Epidermal melanocyte (primary cell): ENCODE results near the gene ADAMTS12.

Experiments
- DNase-seq: peaks from one replicate; pipeline ENCODE4 v3.0.0; 2011; ENCODE audit warnings: low spot score; ENCODE audit not compliant: insufficient read length

The ADAMTS12 gene, protein sequence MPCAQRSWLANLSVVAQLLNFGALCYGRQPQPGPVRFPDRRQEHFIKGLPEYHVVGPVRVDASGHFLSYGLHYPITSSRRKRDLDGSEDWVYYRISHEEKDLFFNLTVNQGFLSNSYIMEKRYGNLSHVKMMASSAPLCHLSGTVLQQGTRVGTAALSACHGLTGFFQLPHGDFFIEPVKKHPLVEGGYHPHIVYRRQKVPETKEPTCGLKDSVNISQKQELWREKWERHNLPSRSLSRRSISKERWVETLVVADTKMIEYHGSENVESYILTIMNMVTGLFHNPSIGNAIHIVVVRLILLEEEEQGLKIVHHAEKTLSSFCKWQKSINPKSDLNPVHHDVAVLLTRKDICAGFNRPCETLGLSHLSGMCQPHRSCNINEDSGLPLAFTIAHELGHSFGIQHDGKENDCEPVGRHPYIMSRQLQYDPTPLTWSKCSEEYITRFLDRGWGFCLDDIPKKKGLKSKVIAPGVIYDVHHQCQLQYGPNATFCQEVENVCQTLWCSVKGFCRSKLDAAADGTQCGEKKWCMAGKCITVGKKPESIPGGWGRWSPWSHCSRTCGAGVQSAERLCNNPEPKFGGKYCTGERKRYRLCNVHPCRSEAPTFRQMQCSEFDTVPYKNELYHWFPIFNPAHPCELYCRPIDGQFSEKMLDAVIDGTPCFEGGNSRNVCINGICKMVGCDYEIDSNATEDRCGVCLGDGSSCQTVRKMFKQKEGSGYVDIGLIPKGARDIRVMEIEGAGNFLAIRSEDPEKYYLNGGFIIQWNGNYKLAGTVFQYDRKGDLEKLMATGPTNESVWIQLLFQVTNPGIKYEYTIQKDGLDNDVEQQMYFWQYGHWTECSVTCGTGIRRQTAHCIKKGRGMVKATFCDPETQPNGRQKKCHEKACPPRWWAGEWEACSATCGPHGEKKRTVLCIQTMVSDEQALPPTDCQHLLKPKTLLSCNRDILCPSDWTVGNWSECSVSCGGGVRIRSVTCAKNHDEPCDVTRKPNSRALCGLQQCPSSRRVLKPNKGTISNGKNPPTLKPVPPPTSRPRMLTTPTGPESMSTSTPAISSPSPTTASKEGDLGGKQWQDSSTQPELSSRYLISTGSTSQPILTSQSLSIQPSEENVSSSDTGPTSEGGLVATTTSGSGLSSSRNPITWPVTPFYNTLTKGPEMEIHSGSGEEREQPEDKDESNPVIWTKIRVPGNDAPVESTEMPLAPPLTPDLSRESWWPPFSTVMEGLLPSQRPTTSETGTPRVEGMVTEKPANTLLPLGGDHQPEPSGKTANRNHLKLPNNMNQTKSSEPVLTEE (N-terminal part only)

DNA sequence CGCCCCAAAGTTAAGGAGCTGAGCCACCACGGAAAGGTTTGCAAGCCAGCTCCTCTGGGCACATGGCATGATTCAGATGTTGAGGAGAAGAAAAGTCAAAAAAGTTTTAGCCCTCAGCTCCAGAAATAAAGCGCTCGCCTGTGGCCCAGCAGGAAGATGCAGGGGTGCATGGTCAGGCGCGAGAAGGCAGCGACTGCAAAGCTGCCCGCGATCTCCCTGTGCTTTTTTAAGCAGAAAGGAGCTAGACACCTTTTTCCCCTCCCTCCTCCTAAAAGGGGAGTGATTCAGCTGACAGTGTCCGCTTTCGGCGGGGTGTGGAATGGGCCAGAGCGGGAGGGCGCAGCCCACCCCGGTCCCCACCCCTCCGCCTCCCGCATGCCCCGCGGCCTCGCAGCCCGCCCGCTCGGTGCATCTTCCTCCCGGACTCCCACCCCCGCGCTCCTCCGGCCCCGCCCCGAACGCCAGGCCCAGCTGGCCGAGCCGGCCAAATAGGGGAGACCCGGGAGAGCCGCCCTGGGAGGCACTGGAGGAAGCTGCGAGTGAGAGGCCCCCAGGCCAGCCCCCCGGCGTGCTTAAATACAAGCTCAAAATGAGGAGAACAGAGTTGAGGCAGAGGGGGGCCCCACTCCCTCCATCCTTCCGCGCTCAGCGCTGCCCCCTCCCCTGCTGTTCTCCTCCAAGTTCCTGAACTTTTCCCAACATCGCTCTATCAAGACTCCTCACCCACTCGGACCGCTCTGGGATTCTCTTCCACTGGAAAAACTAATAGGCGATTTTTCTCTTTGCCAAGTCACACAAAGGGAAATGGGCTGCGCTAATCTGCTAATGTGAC, at the start of gene ADAMTS12:
TSS of gene ADAMTS12 (minus strand) at position 203 of the 832 bp plus-strand sequence. CDS start at position 69, 134 bp downstream.
- peak; percentile 23 for DNase-seq

DNA sequence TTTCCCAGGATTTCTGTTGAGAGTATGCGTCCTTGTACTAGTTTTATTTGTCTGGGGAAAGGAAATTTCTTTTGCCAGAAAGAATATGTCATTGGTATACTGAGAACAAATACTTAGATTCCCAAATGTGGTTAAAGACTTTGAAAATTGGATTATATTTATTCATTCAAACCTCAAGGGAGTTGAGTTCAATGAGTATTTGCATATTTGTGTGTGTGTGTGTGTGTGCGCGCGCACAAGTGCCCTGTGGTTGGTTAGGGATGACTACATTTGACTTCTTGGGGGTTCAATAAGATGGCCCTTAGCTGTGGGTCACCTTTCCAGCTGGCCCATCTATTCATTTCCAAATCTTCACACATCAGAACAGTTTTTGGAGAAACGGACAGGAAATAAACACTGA, 49.3 kb upstream of the ADAMTS12 start:
- DNase-seq: no peak

DNA sequence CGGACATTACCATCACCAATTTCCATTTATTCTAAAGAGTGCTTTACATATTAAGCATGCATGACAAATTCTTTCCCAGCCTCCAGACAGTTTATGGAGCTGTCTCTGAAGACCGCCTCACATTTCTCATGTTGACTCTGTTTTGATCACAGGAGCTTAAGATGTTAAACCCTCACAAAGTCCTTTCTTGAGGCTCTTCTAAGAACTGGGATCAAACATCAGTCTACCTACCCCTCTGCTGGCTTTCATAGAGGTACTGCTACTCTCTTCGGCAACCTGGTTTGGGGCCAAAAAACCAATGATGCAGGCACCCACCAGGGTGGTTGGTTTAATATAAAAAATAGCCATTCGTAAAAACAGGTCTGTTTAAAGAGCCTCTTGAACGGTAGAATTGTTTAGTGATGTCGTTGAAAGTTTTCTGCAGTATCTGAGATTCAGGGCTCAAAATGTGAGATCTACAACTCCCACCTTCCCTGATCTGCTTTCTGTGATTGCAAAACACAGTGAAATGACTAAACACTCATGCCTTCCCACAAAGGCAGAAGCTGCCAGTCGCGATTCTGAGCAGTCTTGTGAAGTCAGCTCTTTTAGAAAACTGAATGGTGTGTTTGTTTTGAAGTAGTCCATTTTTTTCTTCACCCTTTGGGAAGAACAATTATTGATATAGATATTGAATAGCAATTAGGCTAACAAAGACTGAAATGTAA, 47.9 kb upstream of the ADAMTS12 start:
- no peak for DNase-seq

DNA sequence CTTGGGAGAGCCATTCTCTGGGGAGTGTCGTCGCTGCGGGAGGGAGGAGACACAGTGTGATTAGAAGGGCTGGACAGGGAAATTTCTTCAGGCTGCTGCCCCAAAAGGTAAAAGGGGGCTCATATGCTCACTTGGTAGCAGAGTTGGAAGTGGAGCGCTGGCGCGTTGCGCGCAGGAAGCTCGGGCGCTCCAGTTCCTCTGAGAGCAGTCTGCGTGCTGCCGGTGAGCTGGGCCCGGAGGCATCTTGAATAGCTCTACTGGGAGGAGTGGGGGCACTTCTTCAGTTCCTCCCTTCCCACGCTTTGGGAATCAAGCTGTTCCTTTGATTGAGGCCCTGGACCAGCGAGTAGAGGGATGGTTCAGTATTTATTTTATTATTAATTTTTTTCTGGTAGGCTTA, 47.1 kb upstream of the ADAMTS12 start:
- DNase-seq: no peak

DNA sequence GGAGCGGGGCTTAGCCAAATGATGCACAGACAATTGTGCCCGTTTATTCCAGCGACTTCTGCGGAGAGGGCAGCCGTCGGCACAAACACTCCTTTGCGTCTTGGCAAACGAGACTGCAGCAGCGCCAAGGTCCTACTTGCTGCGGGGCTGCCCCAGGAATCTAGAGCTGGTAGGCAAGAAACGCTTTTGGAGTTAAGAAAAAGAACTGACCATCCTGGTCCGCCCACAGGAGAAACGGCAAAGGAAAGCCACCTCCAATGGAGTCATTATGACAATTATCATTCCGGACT, 46.7 kb upstream of the ADAMTS12 start:
- no peak for DNase-seq

DNA sequence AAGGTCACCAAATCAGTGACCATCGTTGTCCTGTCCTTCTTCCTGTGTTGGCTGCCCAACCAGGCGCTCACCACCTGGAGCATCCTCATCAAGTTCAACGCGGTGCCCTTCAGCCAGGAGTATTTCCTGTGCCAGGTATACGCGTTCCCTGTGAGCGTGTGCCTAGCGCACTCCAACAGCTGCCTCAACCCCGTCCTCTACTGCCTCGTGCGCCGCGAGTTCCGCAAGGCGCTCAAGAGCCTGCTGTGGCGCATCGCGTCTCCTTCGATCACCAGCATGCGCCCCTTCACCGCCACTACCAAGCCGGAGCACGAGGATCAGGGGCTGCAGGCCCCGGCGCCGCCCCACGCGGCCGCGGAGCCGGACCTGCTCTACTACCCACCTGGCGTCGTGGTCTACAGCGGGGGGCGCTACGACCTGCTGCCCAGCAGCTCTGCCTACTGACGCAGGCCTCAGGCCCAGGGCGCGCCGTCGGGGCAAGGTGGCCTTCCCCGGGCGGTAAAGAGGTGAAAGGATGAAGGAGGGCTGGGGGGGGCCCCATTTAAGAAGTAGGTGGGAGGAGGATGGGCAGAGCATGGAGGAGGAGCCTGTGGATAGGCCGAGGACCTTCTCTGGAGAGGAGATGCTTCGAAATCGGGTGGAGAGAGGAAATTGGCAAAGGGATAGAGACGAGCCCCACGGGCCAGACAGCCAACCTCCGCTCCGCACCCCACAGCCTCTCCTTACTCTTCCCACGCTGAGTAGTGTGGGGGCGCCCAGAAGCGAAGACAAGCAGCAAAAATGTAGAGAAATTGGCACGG, 46.1 kb upstream of the ADAMTS12 start:
- DNase-seq: no peak

DNA sequence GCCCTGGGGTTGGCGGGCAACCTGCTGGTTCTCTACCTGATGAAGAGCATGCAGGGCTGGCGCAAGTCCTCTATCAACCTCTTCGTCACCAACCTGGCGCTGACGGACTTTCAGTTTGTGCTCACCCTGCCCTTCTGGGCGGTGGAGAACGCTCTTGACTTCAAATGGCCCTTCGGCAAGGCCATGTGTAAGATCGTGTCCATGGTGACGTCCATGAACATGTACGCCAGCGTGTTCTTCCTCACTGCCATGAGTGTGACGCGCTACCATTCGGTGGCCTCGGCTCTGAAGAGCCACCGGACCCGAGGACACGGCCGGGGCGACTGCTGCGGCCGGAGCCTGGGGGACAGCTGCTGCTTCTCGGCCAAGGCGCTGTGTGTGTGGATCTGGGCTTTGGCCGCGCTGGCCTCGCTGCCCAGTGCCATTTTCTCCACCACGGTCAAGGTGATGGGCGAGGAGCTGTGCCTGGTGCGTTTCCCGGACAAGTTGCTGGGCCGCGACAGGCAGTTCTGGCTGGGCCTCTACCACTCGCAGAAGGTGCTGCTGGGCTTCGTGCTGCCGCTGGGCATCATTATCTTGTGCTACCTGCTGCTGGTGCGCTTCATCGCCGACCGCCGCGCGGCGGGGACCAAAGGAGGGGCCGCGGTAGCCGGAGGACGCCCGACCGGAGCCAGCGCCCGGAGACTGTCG, 45.4 kb upstream of the ADAMTS12 start:
- DNase-seq: no peak

DNA sequence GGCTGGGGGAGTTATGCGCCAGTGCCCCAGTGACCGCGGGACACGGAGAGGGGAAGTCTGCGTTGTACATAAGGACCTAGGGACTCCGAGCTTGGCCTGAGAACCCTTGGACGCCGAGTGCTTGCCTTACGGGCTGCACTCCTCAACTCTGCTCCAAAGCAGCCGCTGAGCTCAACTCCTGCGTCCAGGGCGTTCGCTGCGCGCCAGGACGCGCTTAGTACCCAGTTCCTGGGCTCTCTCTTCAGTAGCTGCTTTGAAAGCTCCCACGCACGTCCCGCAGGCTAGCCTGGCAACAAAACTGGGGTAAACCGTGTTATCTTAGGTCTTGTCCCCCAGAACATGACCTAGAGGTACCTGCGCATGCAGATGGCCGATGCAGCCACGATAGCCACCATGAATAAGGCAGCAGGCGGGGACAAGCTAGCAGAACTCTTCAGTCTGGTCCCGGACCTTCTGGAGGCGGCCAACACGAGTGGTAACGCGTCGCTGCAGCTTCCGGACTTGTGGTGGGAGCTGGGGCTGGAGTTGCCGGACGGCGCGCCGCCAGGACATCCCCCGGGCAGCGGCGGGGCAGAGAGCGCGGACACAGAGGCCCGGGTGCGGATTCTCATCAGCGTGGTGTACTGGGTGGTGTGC, 44.7 kb upstream of the ADAMTS12 start, which contains the start of gene RXFP3:
TSS of gene RXFP3 (plus strand) at position 6 of the 636 bp plus-strand sequence. CDS start at position 361, 355 bp downstream.
- no peak for DNase-seq

DNA sequence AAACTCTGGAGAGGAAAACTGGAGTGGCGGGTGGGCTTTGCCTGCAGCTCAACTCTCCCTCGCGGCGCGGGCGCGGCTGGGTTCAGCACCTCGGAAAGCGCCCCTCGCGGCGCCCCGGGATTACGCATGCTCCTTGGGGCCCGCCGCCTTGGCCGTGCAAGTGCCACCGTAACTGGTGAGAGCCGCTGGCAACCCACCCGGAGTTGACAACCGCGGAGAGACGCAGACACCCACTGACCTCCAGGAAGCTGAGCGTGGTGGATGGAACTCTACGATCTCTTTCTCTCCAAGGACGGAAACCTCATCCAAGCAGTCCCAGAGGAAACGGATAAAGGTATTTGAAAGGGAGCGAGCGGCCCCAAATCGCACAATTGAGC, 44.2 kb upstream of the ADAMTS12 start:
- DNase-seq: peak; percentile 41

DNA sequence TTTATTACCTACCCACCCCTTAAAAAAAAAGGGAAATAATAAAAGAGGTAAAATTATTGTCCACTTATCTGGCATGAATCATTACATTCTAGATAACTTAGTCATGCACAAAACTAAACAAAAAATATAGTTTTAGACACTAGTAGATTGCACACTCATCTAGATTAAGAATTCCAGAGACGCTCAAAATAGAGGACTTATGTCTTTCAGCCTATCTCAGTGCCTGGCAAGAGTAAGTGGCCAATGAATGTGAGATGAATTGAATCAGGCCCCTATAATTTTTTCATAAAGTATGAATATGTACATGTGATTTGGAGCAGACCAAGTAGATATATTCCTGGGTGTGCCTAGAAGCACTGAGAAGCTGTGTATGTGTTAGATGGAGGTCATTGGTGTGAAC, 42.4 kb upstream of the ADAMTS12 start:
- no peak for DNase-seq

DNA sequence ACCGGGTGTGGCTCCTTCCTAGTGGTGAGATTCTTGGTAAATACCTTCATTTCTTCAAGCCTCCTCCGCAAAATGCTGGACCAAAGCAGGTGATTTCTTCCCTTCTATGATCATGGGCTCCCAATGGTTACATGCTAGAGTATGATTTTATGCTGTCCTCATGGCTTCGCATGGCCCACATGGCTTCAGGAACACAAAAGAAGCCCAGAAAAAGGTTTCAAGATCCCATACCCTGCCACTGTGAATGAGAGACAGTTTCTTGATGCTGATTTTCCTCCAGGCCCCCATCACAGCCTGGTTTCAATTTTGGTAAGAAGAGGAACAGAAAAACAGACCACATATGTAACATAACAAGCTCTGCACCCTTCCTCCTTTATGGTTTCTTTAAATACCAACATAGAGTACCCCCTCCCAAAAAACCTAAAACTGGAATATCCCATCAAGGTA, 42.0 kb upstream of the ADAMTS12 start:
- DNase-seq: no peak

DNA sequence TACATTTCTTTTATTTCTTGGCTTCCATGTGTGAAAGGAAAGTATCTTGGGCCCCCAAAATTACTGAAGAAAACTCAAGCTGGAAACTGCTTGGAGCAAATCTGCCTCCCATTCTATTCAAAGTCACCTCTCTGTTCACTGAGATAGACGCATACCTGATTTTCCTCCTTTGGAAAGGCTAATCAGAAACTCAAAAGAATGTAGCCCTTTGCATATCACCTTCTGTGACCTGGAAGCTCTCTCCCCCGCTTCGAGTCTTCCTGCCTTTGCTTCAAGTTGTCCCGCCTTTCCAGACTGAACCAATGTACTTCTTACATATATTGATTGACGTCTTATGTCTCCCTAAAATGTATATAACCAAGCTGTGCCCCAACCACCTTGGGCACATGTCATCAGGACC, 39.3 kb upstream of the ADAMTS12 start:
- DNase-seq: no peak

DNA sequence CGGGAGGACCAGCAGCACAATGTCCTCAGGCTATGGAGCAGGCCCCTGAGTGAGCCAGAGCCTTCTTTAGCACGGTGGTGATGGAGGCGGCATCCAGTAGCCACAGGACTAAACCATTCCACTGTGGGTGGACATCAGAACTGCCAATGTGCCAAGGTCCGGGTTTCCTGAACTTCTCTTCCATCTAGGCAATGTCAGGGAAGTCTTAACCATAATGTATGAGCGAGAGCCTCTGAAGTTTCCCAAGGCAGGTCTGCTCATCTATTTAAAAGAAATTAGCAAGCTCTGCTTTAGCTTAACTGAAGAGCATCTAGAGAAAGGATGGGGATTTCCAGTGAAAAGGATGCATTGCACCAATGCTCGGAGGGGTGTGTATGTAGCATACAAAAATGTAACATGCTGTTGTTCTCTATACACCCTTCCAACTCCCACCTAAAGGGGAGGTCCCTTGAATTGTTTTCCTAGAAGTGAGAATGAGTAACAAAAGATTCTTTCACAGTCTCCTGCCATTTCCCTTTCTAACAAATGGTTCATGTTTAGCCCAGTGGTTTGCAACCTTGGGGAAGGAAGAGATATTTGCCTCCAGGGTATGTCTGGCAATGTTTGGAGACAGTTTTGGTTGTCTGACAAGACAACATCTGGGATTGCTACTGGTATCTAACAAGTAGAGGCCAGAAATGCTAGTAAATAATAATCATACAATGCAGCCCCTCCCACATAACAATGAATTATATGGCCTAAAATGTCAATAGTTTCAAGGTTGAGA, 38.3 kb upstream of the ADAMTS12 start:
- DNase-seq: no peak

DNA sequence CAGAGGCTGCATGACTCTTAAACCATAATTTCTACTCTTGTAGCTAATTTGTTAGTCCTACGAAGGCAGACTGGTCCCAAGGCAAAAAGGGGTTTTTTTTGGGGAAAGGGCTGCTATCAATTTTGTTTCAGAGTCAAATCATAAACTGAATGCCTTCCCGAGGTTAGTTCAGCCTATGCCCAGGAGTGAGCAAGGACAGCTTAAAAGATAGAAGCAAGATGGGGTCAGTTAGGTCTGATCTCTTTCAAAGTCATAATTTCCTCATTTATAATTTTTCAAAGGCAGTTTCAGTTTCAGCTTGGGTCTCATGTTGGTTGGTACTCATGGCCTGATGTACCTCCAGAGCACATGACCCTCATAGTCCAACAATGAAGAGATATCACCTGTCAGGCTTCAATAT, 36.5 kb upstream of the ADAMTS12 start:
- DNase-seq: no peak

DNA sequence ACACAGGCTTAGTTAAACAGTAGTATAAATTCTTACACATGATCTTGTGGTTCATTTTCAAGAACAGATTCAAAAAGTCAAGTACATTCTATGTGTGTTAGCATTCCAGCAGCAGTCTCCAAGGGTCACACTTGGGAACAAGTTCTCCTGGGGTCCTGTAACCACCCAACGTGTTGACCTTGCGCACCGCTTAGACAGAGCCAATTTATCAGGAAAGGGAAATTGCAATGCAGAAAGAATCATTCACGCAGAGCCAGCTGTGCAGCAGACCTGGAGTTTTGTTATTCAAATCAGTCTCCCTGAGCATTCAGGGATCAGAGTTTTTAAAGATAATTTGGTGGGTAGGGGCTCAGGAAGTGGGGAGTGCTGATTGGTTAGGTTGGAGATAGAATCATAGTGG, 35.9 kb upstream of the ADAMTS12 start:
- DNase-seq: no peak

DNA sequence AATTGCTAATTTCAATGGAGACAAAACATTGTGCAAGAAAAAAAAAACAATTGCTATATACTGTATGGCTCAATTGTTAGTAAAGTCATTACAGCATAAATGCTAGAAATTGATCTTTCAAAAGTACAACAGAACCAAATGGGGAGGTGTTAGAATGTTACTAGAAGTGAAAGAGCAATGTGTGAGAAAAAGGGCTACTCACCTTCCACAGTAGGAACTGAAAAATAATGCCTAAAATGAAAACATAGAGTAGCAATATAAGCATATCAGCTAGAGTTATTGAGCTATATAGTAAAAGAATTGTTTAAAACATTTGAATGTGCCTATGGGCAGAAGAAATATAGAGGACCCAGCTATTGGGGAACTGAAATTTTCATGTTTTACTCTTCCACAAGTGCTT, 33.5 kb upstream of the ADAMTS12 start:
- DNase-seq: no peak

DNA sequence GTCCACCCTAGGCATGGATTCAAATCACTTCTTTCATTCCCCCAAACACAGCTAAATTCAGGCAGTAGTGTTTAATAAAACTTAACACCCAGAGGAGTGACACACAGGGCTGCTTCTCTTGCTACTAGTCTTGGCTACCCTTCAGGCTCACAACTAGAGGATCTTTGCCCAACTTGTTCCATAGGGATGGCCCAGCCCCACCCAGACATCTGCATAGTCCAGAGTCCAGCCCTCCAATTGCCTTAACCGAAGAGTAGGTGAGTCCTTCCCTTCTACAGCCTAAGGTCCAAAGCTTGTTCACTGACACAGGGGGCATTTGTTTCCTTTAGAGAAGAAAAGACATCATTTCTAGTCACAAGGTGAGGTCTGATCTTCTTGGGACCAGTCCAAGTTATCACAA, 29.2 kb upstream of the ADAMTS12 start:
- DNase-seq: no peak
